HG02588 (cell line): Measurements from ENCODE around the gene KIF13A.
"Not testable (repeated sequence)": the region's sequence is repeated elsewhere in the genome, so short reads cannot be mapped to it uniquely, and the experiment has no call there.

Experiments used
- ATAC-seq: cut with Tn5 transposase; IDR thresholded peaks from one replicate; pipeline ENCODE4 v1.9.1; 2021; ENCODE audit warnings: mild to moderate bottlenecking, moderate library complexity; ENCODE audit not compliant: unreplicated experiment

The KIF13A gene

GRCh38 chr6:17971128-17972073 is 16.0 kb downstream of the KIF13A start:
- ATAC-seq: no peak

- no peak for ATAC-seq
Measured at GRCh38 chr6:17968876-17969275, 18.6 kb downstream of the KIF13A start.

GRCh38 chr6:17967668-17968518 is 19.5 kb downstream of the KIF13A start:
- no peak for ATAC-seq

- no peak for ATAC-seq
Measured at GRCh38 chr6:17966451-17966850, 21.0 kb downstream of the KIF13A start.

GRCh38 chr6:17965397-17965796 is 22.0 kb downstream of the KIF13A start:
- ATAC-seq: no peak

- no peak for ATAC-seq
Measured at GRCh38 chr6:17964633-17965032, 22.8 kb downstream of the KIF13A start.

- no peak for ATAC-seq
Measured at GRCh38 chr6:17962436-17963031, 24.9 kb downstream of the KIF13A start.

GRCh38 chr6:17959302-17959701 is 28.1 kb downstream of the KIF13A start:
- ATAC-seq: no peak

- no peak for ATAC-seq
Measured at GRCh38 chr6:17957904-17958620, 29.4 kb downstream of the KIF13A start.

GRCh38 chr6:17957498-17957897 is 29.9 kb downstream of the KIF13A start:
- ATAC-seq: no peak

- ATAC-seq: no peak
Measured at GRCh38 chr6:17957086-17957485, 30.3 kb downstream of the KIF13A start.

- ATAC-seq: no peak
Measured at GRCh38 chr6:17950095-17950494, 37.3 kb downstream of the KIF13A start.

GRCh38 chr6:17949168-17949567 is 38.3 kb downstream of the KIF13A start:
- no peak for ATAC-seq

GRCh38 chr6:17948725-17949124 is 38.7 kb downstream of the KIF13A start:
- ATAC-seq: no peak

GRCh38 chr6:17947574-17947973 is 39.9 kb downstream of the KIF13A start:
- ATAC-seq: not testable (repeated sequence)

GRCh38 chr6:17945575-17945974 is 41.9 kb downstream of the KIF13A start:
- ATAC-seq: no peak

GRCh38 chr6:17945111-17945510 is 42.3 kb downstream of the KIF13A start:
- ATAC-seq: no peak

GRCh38 chr6:17941318-17941717 is 46.1 kb downstream of the KIF13A start:
- ATAC-seq: no peak

GRCh38 chr6:17940151-17940792 is 47.2 kb downstream of the KIF13A start:
- ATAC-seq: no peak

- no peak for ATAC-seq
Measured at GRCh38 chr6:17938901-17939300, 48.5 kb downstream of the KIF13A start.
